ENCODE results near the gene STX8.
A peak's percentile ranks its signal among the peaks of the same experiment; 100 is the strongest.

The STX8 gene

DNA sequence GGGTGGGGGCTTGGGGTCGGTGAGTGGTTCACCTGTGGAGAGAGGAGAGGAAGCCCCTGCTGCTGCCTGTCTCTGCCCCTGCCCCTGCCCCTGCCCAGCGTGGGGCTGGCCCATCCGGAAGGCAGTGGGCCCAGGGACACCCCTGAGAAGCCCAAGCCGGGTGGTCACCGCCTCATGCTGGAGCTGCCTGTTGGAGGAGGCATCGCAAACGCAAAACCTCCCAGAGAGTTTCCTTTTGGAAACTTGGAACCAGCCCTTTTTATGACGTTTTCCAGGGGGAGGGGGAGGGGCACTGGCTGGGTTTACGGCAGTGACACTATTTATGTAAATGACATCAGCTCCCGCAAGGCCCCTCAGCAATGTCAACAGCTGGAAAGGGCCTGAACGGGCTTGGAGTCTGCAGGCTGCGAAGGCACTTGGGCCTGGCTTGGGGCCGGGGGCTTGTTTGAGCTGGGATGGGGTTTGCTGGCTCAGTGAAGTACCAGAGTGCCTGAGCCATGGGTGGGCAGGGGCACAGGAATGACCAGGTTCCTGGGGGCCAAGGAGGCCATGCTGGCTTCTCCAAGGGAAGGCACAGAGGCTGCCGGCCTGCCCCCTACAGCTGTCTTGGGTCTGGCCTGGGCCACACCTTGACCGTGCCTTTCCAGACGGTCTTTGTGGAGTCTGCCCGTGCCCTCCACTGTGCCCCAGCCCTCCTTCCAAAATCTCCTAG lies 334.8 kb downstream of the STX8 start:
- DNase-seq (ENCODE audit: low read depth in 2 of 2): no peak

DNA sequence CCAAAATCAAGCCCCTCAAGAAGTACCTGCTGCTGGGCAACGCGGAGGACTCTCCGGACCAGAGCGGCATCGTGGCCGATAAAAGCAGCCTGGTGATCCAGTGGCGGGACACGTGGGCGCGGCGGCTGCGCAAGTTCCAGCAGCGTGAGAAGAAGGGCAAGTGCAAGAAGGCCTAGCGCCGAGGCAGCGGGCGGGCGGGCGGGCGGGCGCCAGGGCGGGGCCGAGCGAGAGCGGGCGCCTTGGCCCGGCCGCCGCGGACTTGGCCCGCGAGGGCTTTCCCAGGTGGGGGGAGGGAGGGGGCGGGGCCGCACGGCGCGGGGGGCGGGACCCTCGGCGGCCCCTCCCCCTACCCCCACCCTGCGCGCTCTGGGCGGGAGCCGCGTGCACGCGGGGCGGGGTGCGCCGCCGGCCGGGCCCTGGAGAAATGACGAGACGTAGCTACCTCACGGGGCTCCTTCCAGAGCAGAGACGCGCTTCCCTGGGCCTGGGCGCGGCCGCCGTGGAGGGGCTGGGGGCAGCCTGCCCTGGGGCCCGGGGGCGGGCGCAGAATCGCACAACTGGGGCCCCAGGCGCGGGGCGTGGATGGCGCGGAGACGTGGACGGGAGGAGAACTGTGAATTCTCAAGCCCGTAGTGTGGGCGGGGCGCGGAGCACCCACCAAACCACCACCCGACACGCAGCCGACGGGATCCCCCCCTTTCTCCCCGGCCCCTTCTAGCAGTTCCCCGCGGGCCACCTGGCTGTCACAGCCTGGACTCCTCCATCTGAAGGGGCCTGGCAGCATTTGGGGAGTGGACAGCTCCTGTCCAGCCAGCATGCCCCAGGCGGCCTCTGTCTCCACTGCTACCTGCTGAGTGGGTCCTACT lies 335.6 kb downstream of the STX8 start:
- peak; percentile 33 to 38 for DNase-seq (ENCODE audit: low read depth in 2 of 2)

DNA sequence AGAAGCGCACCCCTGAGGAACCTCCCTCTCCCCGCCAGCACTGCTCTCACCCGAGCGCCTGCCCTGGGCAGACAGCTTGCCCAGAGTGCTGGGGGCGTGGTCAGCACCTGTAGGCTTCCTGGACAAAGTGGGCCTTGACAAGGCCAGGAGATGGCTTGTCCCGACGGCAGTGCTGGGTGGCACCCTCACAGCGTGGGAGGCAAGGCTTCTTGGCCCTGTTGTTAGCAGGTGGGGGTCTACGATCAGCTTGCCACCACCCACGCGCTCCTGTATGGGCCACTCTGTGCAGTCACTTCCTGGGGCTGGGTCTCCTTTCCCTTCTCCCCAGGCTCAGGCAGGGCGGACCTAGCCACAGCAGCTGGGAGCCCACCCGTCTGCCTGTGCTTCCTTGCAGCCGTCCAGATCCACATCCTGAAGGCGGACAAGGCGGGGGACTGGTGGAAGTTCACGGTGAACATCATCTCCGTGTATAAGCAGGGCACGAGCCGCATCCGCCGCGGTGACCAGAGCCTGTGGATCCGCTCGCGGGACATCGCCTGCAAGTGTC lies 336.3 kb downstream of the STX8 start:
- no peak for DNase-seq (ENCODE audit: low read depth in 2 of 2)

DNA sequence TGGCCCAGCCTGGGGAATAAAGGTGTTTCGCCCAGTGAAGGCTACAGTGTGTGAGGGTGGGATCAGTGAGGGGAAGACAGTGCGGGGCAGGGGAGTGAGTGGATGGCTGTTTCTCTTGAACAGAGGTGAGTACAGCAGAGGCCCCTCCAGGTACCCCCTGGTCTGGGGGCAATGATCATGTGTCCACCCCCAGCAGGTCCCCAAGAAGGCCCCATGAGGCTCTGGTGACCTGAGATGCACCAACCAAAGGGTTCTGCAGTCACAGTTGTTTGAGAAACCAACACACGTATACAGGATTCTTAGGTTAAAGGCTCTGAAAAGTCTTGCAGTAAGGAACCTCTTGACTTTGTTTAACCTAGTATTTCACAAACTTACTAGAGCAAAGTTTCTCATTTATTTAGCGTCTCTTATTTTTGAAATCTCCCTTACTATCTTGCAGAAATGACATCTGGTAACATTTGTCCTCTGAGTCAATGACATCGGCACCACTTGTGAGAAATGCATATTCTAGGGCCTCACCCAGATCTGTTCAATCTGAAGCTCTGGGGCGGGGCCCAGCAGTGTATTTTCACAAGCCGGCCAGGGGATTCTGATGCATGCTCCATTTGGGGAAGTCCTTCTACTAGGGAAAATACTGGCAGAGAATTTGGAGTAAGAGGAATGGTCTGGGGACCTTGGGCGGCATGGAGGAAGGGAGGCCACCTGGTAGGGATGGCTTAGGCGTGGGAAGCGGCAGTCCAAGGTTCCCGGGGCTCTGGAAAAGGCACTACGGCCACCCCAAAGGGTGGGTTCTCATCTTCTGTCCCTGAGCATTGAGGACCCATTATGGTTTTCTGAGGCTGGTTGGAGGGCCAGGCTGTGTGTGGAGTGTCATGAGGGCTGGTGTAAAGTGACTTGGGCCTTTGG lies 337.0 kb downstream of the STX8 start:
- no peak for DNase-seq (ENCODE audit: low read depth in 2 of 2)

DNA sequence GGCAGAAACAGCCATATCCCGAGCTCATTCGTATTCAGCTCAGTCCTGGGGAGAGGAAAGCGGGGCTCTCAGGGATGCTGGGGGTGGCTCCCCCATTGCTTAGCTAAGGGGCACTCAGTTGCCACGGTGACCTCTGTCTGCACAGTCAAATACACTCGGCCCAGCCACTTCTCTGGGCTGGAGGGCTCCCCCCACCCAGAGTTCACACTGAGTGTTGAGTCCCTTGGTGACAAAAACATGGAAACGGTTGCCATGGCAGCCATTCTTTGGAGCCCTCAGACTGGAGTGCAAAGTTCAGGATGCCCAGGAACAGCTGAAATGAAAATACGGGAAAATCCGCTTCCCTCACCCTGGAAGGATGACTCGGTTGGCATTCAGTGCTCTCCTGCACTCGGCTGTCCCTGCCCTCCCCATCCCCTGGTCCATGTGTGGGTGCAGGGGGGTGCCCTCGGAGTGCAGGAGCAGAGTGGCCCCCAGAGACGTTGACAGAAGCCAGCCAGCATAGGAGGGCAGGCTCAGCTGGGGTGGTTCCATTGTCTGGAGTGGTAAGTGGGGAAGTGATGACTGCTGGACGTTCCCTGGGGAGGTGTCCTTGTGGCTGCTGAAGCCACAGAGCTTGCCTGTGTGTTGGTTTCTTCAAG lies 337.8 kb downstream of the STX8 start:
- no peak for DNase-seq (ENCODE audit: low read depth in 2 of 2)

DNA sequence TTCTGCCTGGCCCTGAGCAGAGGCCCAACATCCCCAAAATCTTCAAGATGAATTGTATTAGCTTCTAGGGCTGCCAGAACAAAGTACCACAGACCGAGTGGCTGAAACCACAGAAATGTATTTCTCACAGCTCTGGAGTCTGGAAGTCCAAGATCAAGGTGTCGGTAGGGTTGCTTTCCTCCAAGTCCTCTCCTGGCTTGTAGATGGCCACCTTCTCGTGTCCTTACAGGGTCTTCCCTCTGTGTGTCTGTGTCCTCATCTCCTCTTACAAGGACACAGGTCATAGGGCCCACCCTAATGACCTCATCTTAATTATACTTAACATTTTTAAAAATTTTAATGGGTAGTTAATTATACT lies 338.6 kb downstream of the STX8 start:
- DNase-seq (ENCODE audit: low read depth in 2 of 2): no peak

DNA sequence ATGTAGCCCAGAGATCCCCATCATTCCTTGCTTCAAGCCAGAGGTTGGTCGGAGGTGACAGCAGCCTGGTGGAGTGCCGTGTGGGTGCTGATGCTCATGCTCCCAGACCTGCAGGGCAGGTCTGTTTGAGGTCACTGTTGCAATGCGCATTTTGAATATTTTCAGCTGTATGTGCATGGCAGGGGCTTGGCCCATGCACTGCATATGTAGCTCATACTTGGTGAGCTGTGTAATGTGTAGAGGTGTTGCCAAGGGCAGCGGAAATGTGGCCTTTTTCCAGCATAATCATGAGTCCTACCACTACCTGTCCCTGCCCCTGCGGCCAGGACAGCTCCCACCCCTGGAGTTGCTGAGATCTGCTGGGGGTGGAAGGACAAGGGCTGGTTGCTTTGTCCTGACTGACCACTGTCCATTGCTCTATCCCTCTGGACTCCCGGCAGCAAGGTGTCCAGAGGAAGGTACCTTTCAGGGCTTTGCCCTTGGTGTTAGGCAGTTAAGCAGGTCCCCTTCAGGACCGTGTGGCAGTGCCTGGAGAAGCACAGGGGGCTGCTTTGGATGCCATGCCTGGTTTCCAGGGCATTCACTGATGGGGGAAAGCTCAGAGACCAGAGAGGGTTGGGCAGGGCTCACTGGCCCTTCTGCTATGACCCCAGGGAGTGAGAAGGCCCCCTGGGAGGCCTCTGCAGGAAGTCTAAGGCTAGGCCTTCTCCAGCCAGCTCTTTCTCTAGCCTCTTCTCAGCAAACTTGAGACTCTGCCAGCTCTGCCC lies 339.2 kb downstream of the STX8 start:
- no peak for DNase-seq (ENCODE audit: low read depth in 2 of 2)

DNA sequence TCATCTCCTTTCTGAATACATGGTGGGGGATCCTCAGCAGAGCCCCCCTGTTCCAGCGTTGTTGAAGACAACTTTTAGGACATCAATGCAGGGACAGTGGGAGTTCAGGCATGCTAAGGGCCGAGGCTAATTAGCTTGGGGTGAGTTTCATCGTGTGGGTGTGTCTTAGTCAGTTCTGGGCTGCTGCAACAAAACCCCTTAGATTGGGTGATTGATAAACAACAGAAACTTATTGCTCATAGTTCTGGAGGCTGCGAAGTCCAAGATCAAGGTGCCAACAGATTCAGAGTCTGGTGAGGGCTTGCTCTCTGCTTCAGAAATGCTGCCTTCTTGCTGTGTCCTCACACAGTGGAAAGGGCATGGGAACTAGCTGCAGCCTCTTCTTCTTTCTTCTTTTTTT lies 340.3 kb downstream of the STX8 start:
- no peak for DNase-seq (ENCODE audit: low read depth in 2 of 2)

DNA sequence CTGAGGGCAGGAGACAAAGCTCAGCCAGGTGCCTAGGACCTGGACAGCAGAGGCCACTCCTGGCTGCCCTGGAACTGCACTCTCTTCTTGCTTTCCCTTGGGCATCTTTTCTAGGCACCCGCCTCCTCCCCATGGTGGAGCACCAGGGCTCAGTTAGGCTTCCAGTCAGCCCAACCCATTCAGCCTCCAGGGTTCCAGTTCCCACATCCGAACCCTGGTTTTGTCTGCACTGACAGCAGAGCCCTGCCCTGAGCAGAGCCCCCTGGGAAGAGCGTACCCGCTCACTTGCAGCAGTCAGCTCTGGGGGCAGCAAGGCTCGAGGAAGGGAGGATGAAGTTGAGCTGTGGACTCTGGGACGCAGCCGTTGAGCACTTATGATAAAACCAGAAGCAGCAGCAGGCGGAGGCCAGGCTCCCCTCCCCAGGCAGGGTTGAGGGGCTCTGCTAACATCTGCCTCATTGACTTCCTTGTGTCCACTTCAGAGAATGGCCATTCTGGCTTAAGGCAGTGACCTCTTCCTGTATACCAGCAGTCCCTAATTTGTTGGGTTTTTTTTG lies 341.2 kb downstream of the STX8 start:
- no peak for DNase-seq (ENCODE audit: low read depth in 2 of 2)

DNA sequence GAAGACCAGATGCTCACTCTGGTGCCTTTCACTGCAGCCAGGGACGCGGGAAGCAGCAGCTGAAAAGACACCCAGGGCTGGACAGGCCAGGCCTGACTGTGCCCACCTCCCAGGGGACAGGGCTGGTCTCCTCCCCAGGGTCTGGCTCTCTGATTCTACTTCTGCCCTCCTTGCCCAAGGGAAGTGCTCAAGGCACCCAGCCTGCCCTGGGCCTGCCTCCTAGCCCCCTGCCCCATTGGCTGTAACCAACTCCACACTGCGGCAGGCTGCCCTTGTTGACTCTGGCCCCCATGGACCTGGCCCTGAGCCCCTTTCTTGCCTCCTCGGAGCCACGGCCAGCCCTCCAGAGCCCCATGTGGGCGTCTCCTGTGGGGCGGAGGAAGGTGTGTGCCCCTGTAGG lies 341.9 kb downstream of the STX8 start:
- no peak for DNase-seq (ENCODE audit: low read depth in 2 of 2)

DNA sequence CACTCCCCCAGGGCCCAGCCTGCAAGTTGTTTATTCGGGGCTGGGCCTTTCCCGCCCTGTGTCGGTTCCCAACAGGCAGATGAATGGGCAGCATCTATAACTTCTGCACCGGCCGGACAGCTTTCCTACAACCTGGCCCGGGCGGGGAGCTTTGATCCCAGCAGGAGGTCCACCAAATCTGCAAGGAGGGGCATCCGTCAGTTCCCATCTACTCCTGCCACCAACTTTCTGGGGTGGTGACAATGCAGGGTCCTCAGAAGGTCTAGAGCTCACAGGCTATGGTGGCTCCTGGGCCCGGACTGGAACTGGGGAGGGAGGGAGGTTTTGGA lies 342.4 kb downstream of the STX8 start:
- no peak for DNase-seq (ENCODE audit: low read depth in 2 of 2)

DNA sequence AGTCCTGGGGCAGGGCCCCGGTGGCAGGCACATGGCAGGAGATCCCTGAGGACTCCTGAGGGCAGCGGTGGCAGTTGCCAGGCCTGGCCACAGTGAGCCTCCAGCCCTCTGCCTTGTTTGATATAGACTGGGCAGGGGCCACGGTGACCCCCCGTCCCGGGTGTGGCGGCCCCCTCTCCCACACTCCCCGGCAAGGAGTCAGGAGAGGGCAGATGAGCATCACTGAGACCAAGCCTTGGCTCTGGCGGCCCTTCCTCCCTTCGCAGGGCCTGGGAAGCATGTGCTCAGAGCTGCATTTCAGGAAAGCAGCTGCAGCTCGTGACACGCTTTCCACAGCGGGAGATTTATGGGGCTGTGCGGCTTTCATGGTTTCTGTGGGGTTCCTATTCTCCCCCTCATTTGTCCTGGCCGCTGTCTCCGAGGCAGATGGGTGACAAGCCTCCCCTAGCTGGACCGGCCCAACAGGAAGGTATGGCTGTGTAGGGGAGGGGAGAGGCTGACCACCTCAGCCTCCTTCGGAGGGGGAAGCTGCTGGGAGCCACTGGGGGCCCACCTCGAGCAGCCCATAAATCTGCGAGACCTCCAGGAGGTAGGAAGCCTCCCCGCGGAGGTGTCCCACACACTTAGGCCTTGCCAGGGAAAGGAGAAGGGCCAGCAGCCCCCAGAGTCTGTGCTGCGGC lies 342.9 kb downstream of the STX8 start:
- DNase-seq (ENCODE audit: low read depth in 2 of 2): no peak

DNA sequence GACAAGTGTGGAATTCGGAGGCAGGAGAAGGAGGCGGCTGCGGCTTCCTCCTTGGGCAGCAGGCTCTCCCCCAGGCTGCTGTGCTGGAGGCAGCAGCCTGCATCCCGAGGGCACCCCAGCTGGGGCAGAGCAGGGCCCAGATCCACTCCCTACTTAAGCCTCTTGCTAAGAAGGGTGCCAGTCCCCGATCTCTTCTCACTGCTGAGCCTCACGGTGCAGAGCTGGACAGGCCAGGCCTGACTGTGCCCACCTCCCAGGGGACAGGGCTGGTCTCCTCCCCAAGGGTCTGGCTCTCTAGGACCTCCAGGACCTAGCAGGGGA lies 343.5 kb downstream of the STX8 start:
- no peak for DNase-seq (ENCODE audit: low read depth in 2 of 2)

DNA sequence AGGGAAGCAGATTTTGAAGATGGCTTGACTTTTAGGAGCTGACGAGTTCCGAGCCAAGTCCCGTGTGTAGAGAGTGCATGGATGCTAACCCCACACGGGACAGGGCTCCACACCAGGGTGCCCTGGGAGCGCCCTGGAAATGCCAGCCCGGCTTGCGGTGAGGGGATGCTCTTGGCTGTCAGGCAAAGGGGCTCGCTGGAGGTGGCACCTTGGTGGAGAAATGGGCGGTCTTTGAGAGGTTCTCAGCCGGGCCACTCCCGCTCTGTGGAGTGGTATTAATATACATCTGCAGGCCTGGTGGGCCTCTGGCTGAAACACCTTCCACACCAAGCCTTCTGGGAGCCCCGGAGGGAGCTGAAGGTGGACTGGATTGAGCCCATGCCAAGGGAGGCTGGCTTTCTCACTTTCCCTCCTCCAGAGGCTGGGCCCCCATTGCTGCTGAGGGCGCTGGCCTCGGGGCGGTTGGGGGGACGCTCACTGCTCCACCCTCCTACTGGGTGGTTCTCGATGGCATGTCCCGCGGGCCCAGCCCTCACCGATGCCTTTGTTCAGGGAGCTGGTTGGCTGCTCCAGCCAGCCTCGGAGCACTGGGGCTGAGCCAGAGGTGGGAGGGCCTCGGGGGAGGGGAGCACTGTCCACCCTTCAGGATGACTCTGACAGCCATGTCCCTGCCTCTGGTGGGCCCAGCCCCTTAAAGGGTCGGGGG lies 344.0 kb downstream of the STX8 start:
- DNase-seq (ENCODE audit: low read depth in 2 of 2): no peak

DNA sequence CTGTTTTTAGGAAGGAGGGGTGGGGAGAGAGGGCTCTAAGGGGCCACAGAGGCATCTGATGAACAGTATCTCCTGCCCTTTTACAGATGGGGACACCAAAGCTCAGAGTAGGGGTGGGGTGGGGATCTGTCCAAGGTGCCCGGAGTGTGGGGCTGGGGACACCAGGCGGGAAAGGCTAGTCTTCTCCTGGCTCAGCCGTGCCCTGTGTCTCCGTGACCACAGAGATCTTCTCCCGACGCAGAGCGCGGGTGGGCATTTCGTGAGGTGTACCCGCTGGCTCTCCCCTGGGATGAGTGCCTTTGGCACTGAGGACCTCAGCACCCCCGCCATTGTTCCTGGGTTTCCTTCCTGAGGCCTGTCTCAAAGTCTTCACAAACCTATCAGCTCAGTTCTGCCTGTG lies 344.8 kb downstream of the STX8 start:
- DNase-seq (ENCODE audit: low read depth in 2 of 2): no peak

DNA sequence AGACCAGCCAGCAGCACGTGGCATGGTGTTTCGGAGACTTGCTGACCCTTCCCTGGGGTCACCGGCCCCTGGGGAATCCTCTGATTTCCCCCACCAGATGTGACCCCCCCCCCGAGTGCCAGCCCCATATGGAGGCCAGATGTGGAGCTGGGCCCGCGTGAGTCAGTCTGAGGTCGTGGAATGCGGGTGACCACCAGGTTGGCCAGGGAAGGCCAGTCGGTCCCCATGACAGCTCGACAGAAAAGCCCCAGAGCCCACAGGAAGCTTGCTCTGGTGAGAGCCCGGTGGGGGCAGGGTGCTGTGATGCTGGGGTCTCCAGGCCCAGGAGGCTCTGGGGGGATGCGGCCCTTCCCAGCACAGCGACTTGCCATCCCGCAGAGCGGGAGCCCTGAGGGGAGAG lies 345.3 kb downstream of the STX8 start:
- no peak for DNase-seq (ENCODE audit: low read depth in 2 of 2)

DNA sequence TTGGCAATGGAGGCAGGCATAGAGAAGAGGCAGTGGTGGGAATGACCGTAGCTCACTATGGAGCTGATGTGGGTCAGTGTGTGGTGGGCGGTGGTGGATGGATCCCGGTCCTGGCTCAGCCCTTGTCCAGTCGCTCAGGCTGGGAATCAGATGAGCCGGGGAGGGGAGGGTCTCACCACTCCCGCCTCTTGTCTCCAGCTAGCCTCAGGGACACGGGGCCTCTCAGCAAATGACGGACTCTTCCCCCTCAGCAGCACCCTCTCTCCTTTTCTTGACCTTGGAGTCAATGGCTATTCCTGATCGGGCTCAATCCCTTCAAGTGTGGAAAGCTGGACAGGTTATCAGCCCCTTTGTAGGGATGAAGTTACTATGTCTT lies 345.8 kb downstream of the STX8 start:
- no peak for DNase-seq (ENCODE audit: low read depth in 2 of 2)

DNA sequence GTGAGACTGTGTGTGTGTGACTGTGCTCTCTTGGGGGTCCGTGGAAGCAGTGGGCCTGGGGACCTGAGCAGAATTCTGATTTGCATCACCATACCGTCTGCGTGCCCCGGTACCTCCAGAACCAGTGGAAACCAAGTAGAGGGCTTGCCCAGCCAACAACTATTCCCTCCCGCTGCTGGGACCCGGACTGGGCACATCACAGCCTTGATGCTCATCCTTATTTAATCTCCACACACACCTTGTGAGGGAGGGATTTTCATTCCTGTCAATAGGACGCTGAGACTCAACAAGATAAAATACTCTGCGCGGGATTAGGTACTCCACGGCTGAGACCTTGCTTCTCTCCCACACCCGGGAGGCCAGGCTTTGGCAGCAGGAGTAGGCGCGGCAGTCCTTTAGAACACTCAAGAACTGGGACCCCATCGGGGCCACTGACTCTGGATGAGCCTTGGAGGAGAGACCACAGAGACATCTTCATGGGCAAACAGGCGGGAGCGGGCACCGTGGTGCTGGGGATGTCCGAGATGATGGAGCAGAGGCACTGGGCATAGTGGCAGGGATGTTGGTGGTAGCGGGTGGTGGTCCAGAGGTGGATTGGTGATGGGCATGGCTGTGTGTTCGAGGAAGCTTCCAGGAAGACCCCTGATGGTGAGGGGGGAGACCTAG lies 346.3 kb downstream of the STX8 start:
- no peak for DNase-seq (ENCODE audit: low read depth in 2 of 2)

Data from stimulated activated CD8-positive, alpha-beta memory T cell treated with anti-CD3 and anti-CD28 coated beads, Interleukin-2, amount 100 ng/mL, for 1 hour (primary cell).